Measurements from ENCODE around the gene PHLDB3. TPM values are rescaled to one million over a fixed set of nuclear protein-coding genes. Genes with fewer than 3 reads are reported as not detected.

The PHLDB3 gene
- total and polyA plus RNA-seq, 2 donors (not counting 3 experiments of a cell fraction or from before 2014, with no cell fraction given): 5.5 to 12.0 TPM

- intact Hi-C loops (cut with micrococcal nuclease) (loop anchor here (5.0 kb wide), 1 partner anchor 67 kb away; the partner anchor contains the start of gene ETHE1), dilution Hi-C loops (cut with MboI; ENCODE audit: extremely low pct_ligation_motif_present, low sequenced_read_pairs) (no loop called here)
- ChIA-PET POLR2A (no interaction called here), CTCF (interaction anchor here (0.7 to 3.1 kb wide), 5 partner anchors 13 to 66 kb away, joined by 3 to 29 read pairs (median 5); partner anchors contain the start of gene PHLDB3)
- DNase-seq (ENCODE audit: low read depth, low spot score): no peak
- no peak overlapping the region for H3K27ac ChIP-seq (ENCODE audit: insufficient read depth, low read depth, low read length)
- no peak overlapping the region for H2AFZ ChIP-seq (ENCODE audit: low read depth, low read length)
- H3K9me3 ChIP-seq (replicated peaks; ENCODE audit: control insufficient read depth, insufficient read depth, low read length): no peaks in the 10 kb centered on the region
- TF ChIP-seq POLR2A (IDR thresholded peaks at IDR 0.05; ENCODE audit: low read depth, low read length): no peak
- no peak for TF ChIP-seq POLR2AphosphoS5 (IDR thresholded peaks at IDR 0.05; ENCODE audit: insufficient read depth, low read depth, low read length)
- TF ChIP-seq MYC (IDR thresholded peaks at IDR 0.05; ENCODE audit: low read depth, low read length): no peak
- TF ChIP-seq GATA2 (IDR thresholded peaks at IDR 0.05; ENCODE audit: insufficient read depth, insufficient read length, low read depth, low read length): no peak
- TF ChIP-seq EZH2 (IDR thresholded peaks at IDR 0.05; ENCODE audit: borderline replicate concordance, low read depth, low read length, severe bottlenecking): no peak
- TF ChIP-seq MAX (IDR thresholded peaks at IDR 0.05; ENCODE audit: insufficient read depth, insufficient read length): no peak
- no peak for TF ChIP-seq FOS (IDR thresholded peaks at IDR 0.05; ENCODE audit: borderline replicate concordance, insufficient read depth, low read length)
- TF ChIP-seq JUN (IDR thresholded peaks at IDR 0.05; ENCODE audit: borderline replicate concordance, insufficient read depth, insufficient read length, low read depth): no peak
- TF ChIP-seq CTCF (IDR thresholded peaks at IDR 0.05; ENCODE audit: extremely low read depth in 1 of 2, insufficient read depth in 1 of 2, low read depth in 1 of 2, low read length in 2 of 2): no peak
- H3K79me2 ChIP-seq (ENCODE audit: control insufficient read depth, insufficient read depth, low read length): no peaks in the 10 kb centered on the region
- H3K4me2 ChIP-seq (ENCODE audit: insufficient read depth, low read length): no peak overlapping the region
- no peaks in the 10 kb centered on the region for H3K36me3 ChIP-seq (ENCODE audit: control insufficient read depth in 2 of 2, extremely low read depth in 1 of 2, insufficient read depth in 2 of 2, low read length in 2 of 2)
- H3K4me3 ChIP-seq (replicated peaks in 1 of 3; ENCODE audit: insufficient read depth in 1 of 3, low read depth in 1 of 3, low read length in 3 of 3): no peak overlapping the region
- no peak for FAIRE-seq
- no peak overlapping the region for H3K9ac ChIP-seq (replicated peaks; ENCODE audit: extremely low read depth, insufficient read depth, low read length)
- H4K20me1 ChIP-seq (replicated peaks; ENCODE audit: control insufficient read depth, extremely low read depth, insufficient read depth, low read length): no peaks in the 10 kb centered on the region
- BruUV-seq (replicated peaks): no TSS peak
- H3K4me1 ChIP-seq (ENCODE audit: control insufficient read depth, extremely low read depth, insufficient read depth, low read length): no peaks in the 10 kb centered on the region
- no peaks in the 10 kb centered on the region for H3K9me1 ChIP-seq (replicated peaks; ENCODE audit: control insufficient read depth, extremely low read depth, insufficient read depth, low read length)
- no peaks in the 10 kb centered on the region for H3K27me3 ChIP-seq (ENCODE audit: control insufficient read depth in 2 of 2, insufficient read depth in 2 of 2, low read length in 2 of 2)
These were observed 44.1 kb downstream of the PHLDB3 start for GRCh38 chr19:43460362-43461016.
